Measurements from ENCODE around the gene DOC2B.
"Not testable (repeated sequence)": the region's sequence is repeated elsewhere in the genome, so short reads cannot be mapped to it uniquely, and the experiment has no call there.

- TF ChIP-seq CTCF (IDR thresholded peaks at IDR 0.05): peak; percentile 11
- not testable (repeated sequence) for TF ChIP-seq EZH2phosphoT487, EZH2 (IDR thresholded peaks at IDR 0.05)
Measured at GRCh38 chr17:134332-134785, 47.1 kb downstream of the DOC2B start.

Data from neural progenitor cell (in vitro differentiated cells).